GM21367 (cell line): ENCODE measurements around the gene DNAH9.
"Not testable (repeated sequence)": the region's sequence is repeated elsewhere in the genome, so short reads cannot be mapped to it uniquely, and the experiment has no call there.

ENCODE experiments used
- ATAC-seq: cut with Tn5 transposase; IDR thresholded peaks from one replicate; pipeline ENCODE4 v1.9.1; 2021; ENCODE audit not compliant: unreplicated experiment

Gene DNAH9

GRCh38 chr17:11901931-11902330 is 303.7 kb downstream of the DNAH9 start:
- no peak for ATAC-seq

GRCh38 chr17:11908711-11909146 is 310.5 kb downstream of the DNAH9 start:
- no peak for ATAC-seq

DNA sequence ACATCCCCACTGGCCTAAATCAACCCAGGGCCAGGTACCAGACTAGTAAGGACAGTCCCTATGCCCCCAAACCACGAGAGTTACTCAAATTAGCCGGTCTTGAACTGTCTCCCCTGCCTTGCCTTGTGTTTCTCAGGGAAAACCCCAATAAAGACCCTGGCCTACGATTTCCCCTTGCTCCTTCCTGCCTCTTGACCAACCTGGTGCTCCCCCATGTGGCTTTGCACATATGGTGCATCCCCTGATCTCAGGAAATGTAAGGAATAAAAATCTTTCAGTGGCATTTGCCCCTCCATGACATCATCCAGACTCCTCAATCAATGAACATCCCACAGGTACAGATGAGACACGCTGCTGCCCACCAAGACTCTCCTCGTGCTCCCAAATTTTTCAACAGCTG is 311.1 kb downstream of the DNAH9 start:
- ATAC-seq = no peak

GRCh38 chr17:11916091-11916490 is 317.8 kb downstream of the DNAH9 start:
- ATAC-seq = no peak

GRCh38 chr17:11917415-11917814 is 319.1 kb downstream of the DNAH9 start:
- no peak for ATAC-seq

DNA sequence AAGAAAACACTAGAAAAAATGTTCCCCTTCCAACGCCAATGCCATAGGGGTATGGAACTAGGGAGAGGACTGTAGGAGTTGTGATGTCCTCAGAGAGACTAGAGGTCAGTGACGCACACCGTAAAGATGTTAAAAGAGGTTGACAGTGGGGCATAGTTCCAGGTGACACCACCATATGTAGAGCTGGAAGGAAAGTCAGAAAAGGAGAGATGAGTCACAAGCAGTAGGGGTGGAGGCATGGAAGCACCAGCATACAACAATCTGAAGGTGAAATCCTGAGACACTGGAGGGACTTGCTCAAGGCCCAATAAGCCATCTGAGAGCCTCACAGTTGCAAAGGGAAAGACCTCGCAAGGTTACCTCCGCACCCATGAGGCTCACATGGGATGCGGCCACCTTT is 323.0 kb downstream of the DNAH9 start:
- no peak for ATAC-seq

GRCh38 chr17:11922638-11923037 is 324.4 kb downstream of the DNAH9 start:
- no peak for ATAC-seq

DNA sequence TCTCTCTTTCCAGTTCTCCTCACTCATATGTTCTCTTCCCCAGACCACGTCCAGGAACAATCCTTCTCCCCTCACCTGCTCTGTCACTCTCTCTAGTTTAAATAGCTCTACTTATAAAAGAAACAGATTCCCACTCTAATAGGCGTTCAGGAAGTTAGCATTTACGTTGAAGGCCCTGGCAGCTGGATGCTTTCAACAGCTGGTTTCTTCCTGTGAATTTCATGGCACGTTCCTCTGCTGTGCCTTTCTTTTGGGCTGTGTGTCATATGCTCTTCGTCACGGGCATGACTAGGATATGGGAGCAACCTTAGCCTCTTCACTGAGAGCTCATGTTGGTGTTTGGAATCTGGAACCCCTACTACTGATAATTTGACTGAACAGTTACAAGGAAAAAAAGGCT is 325.8 kb downstream of the DNAH9 start:
- no peak for ATAC-seq

- no peak for ATAC-seq
Measured at GRCh38 chr17:11925262-11926021, 327.2 kb downstream of the DNAH9 start.

DNA sequence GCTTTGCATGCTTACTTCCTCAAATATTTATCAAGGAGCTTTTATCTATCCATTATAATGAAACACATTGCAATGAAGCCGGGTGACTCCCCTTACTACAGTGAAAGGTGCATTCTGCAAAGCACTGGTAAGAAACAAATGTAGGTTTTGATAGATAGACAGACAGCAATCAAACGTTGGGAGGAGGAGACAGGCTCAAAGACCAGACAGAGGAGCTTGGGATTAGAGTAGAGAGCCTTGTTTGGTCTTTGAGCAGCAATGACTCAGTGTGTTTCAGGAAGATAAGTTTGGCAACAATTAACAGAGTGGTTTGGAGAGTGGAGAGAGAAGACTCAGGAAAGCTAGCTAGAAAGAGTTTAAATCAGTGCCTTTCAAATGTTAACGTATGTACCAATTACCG is 330.2 kb downstream of the DNAH9 start:
- ATAC-seq = no peak

DNA sequence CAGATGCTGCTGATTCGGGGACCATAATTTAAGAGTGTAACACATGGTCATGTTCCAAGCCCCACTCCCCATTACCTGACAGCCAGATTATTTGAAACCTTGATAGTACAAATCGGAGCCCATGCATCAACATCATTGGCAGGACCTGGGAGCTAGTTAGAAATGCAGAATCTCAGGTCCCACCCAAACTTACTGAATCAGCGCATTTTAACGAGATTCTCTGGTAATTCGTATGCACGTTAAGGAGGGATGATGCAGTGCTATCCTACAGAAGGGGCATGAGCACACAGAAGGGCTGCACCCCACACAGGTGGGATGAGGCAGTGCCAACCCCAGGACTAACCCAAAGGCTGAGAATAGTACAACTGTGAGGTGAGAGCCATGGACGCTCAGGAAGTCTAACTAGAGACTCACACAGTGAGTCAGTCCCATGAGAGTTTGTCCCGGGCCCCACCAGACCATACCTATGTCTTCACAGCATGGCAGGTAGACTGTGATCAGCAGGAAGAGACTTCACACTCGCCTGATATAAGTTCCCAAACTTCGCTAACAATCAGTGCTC is 334.1 kb downstream of the DNAH9 start:
- ATAC-seq = no peak

DNA sequence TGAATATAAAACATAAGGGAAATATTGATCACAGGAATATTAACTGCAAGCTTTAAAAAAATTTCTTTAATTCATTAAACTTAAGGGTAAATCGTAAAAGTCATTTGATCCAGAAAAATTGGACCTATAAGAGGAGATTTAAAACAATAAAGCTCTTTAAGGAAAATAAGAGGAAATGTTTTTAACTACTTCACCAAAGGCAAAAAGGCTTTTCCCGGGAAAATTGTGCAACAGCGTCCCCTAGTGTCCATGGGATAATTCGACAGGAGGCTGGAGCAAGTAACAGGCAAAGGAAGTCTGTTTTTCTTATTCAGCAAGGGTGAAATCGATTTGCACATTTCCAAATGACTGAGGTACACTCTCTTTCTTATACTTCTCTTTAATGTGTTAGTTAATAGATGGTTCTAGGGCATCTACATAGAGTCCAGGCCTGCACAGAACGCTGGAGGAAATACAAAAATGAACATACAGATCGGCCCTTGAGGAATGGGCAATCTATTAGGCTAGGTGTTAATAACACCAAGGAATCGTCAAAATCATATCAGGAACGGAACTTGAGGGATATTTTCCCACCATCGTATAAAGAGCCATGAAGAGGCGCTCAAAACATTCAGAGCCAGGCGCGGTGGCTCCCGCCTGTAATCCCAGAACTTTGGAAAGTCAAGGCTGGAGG is 337.6 kb downstream of the DNAH9 start:
- no peak for ATAC-seq

GRCh38 chr17:11940904-11941303 is 342.6 kb downstream of the DNAH9 start:
- ATAC-seq = no peak

GRCh38 chr17:11943086-11943485 is 344.8 kb downstream of the DNAH9 start:
- ATAC-seq = not testable (repeated sequence)

DNA sequence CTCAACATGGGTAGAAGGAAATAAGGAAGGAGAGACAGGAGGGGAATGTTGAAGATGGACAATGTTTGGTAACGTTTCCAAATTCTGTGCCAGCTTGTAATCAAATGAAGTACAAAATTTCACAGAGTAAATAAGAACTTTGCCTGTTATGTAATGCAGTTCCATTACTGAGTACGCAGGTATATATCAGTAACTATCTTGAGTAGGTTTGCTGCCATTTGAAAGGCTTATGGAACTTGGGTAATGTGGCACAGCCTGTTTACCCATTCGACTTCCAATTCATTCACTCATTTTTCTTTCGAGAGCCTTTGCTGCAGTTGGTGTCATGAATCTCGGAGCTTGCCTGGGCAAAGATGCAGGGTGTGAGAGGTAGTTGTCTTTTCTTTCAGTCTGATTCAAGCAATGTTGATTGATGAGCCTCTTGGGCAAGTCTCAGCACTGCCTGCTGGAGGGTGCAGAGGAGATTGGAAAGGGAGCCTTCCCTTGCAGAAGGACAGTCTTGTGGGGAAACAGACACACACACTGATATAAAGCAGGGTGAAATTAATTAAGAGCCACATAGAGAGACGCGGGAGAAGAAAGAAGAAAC is 345.6 kb downstream of the DNAH9 start:
- ATAC-seq = no peak

DNA sequence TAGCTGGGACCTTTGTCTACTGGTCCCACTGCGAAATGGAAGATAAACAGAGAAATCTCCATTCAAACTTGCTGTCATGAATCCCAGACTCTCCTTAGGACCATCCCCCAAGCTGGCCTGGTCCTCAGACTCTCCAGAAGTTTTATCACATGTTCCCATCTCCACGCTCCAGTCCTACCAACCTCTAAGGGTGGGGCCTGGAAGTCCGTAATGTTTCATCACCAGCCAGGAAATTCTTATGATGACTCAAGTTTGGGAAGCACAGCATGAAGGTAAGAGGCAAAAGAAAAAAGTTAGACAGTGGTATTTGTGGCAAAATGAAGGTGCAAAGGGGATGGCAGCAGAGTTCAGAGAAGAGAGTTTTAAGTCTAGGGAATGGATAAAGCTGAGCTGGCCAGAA is 346.3 kb downstream of the DNAH9 start:
- ATAC-seq = no peak

DNA sequence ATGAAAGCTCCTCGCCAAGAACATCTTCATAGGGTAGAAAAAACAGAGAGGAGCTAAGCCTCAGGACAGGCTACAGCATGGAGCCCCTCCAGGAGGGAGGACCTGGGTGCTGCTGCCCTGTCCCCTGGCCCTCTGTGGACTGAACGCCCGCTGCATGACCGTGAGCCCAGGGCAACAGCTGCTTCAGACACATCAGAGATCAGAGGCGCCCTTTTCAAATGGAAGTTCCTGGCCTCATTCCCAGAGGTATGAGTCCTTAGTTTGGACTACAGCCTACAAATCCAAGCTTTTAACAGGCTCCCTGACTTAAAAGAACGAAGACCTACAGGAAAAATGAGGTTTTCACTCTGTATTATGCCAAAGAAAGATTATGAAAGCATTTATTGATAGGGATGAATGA is 350.5 kb downstream of the DNAH9 start:
- ATAC-seq = no peak

- ATAC-seq = not testable (repeated sequence)
Measured at GRCh38 chr17:11949571-11949970, 351.3 kb downstream of the DNAH9 start.

DNA sequence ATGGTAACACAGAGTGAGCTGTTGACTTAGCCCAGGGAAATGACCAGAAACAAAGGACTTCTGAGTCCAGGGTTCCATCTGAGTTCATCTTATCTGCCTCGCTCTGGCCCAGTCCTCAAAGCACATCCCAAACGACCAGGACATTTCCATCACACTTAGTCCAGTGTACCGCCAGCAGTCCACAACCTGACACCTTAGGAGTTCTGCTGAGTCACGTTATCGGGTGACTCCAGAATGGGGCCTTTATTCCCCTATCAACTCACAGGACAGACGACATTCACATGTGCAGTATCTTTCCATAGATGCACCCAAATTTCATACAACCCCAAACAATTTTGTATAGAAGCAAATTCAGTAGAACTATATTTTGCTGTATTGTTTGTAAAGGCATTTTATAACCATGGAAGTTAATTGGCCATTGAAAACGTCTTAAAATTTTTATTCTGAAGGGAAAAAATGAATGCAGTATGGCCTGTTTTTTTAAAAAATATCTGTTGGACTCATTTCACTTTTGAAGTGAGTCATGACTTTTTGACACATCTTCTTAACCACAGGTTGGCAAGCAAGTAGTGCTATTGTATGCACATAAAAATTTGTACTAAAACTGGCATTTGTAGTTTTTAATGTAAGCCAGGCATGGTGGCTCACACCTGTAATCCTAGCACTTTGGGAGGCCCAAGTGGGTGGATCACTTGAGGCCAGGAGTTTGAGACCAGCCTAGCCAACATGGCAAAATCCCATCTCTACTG is 352.7 kb downstream of the DNAH9 start:
- no peak for ATAC-seq

DNA sequence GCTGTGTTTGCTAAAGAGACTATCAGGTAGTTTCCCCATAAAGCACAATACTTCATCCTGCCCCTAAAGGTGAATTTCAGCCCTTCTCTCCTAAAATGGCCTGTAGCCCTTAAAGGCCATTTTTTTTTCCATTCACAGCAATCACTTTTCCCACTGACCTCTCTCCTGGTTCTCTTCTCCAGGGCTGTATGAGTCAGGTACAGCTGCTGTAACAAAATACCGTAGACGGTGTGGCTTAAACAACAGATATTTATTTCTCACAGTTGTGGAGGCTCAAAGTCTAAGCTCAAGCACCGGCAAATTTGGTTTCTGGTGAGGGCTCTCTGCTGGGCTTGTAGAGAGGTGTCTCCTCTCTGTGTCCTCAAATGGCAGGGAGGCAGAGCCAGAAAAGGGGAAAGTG is 354.3 kb downstream of the DNAH9 start:
- no peak for ATAC-seq

DNA sequence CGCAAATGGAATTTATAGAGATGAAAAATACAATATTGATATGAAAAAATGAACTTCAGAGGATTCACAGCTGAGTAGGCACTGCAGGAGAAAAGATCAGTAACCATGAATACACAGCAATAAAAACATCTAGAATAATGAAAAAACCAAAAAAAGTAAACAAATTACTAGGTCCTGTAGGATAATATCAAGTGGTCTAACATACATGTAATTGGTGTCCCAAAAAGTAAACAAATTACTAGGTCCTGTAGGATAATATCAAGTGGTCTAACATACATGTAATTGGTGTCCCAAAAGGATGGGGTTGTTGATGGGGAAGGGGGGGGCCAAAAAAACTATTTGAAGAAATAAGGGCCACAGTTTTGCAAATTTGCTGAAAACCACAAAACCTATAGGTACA is 355.7 kb downstream of the DNAH9 start:
- ATAC-seq = no peak
